ENCODE data around the gene ARHGAP28.

The ARHGAP28 gene

GRCh38 chr18:6950641-6951040 lies 221.1 kb downstream of the ARHGAP28 start:
- TF ChIP-seq CTCF (IDR thresholded peaks at IDR 0.05; ENCODE audit: control insufficient read depth, insufficient read depth, low read depth, low read length, missing control alignments), result no peak
- no peak for DNase-seq (ENCODE audit: low read depth)
- H3K4me3 ChIP-seq (ENCODE audit: control insufficient read depth, low read depth, low read length), result no peak overlapping the region

- no peak overlapping the region for H3K4me3 ChIP-seq (ENCODE audit: control insufficient read depth, low read depth, low read length)
- DNase-seq (ENCODE audit: low read depth), result no peak
- no peak for TF ChIP-seq CTCF (IDR thresholded peaks at IDR 0.05; ENCODE audit: control insufficient read depth, insufficient read depth, low read depth, low read length, missing control alignments)
These were observed 222.0 kb downstream of the ARHGAP28 start for GRCh38 chr18:6951336-6952090.

GRCh38 chr18:6954501-6954900 lies 225.0 kb downstream of the ARHGAP28 start:
- no peak for TF ChIP-seq CTCF (IDR thresholded peaks at IDR 0.05; ENCODE audit: control insufficient read depth, insufficient read depth, low read depth, low read length, missing control alignments)
- H3K4me3 ChIP-seq (ENCODE audit: control insufficient read depth, low read depth, low read length), result no peak overlapping the region
- DNase-seq (ENCODE audit: low read depth), result no peak

GRCh38 chr18:6955304-6955703 lies 225.8 kb downstream of the ARHGAP28 start:
- H3K4me3 ChIP-seq (ENCODE audit: control insufficient read depth, low read depth, low read length), result no peak overlapping the region
- no peak for DNase-seq (ENCODE audit: low read depth)
- no peak for TF ChIP-seq CTCF (IDR thresholded peaks at IDR 0.05; ENCODE audit: control insufficient read depth, insufficient read depth, low read depth, low read length, missing control alignments)

- no peak for TF ChIP-seq CTCF (IDR thresholded peaks at IDR 0.05; ENCODE audit: control insufficient read depth, insufficient read depth, low read depth, low read length, missing control alignments)
- no peak for DNase-seq (ENCODE audit: low read depth)
- H3K4me3 ChIP-seq (ENCODE audit: control insufficient read depth, low read depth, low read length), result no peak overlapping the region
These were observed 227.0 kb downstream of the ARHGAP28 start for GRCh38 chr18:6956495-6956894.

GRCh38 chr18:6956999-6957398 lies 227.5 kb downstream of the ARHGAP28 start:
- no peak overlapping the region for H3K4me3 ChIP-seq (ENCODE audit: control insufficient read depth, low read depth, low read length)
- no peak for DNase-seq (ENCODE audit: low read depth)
- TF ChIP-seq CTCF (IDR thresholded peaks at IDR 0.05; ENCODE audit: control insufficient read depth, insufficient read depth, low read depth, low read length, missing control alignments), result no peak
